ENCODE measurements around the gene WDR73. TPM values are rescaled to one million over a fixed set of nuclear protein-coding genes. Genes with fewer than 3 reads are reported as not detected.

WDR73 gene
- total and polyA plus RNA-seq, 2 of the 4 experiments (the other 2 are of a cell fraction), result 21.5 to 25.5 TPM

- CTCF ChIA-PET, result interaction anchor here (0.7 to 0.9 kb wide), 2 partner anchors 13 kb away, joined by 3 read pairs; no protein-coding TSS in a partner anchor
- POLR2A ChIA-PET (ENCODE audit: unreplicated experiment), result no interaction called here
- Histone ChIP-seq H3K56ac (ENCODE audit: extremely low read depth, insufficient read depth, low read length) (peak within 1 kb of the TSS; percentile 32; the same call in 1 of the 2 replicates), H2BK120ac (ENCODE audit: low read depth, low read length) (no peak within 1 kb of the TSS), H2BK15ac (ENCODE audit: low read depth, low read length) (no peak within 1 kb of the TSS; the same call in 2 of the 3 replicates), H3K23ac (ENCODE audit: low read depth, low read length) (peak within 1 kb of the TSS; percentile 58), H3K36me3 (ENCODE audit: control insufficient read depth, insufficient read depth, low read length) (peaks cover 14% of the 10 kb centered on the region), H3K27me3 (ENCODE audit: control insufficient read depth, insufficient read depth, low read length) (no peaks in the 10 kb centered on the region; the same call in 1 of the 2 replicates), H3K18ac (ENCODE audit: low read depth, low read length) (no peak within 1 kb of the TSS), H2BK5ac (ENCODE audit: low read depth, low read length, poor library complexity, severe bottlenecking) (peak within 1 kb of the TSS; percentile 40), H2AFZ (replicated peaks; ENCODE audit: low read length, poor library complexity) (peak within 1 kb of the TSS; percentile 99), H3K27ac (ENCODE audit: insufficient read depth, low read length) (peak within 1 kb of the TSS; percentile 70), H3K4me3 (ENCODE audit: insufficient read depth, low read depth, low read length) (peak within 1 kb of the TSS; percentile 65), H3K79me1 (ENCODE audit: low read depth in 1 of 2, low read length in 2 of 2) (peaks cover 16 to 40% of the 10 kb centered on the region in 2 experiments), H2BK20ac (ENCODE audit: low read depth, low read length) (no peak within 1 kb of the TSS), H3K4me1 (ENCODE audit: control insufficient read depth, insufficient read depth, low read length) (peaks cover 4% of the 10 kb centered on the region), H3K4me2 (ENCODE audit: low read depth, low read length) (peak within 1 kb of the TSS; percentile 90), H2AK5ac (ENCODE audit: low read depth, low read length) (peak within 1 kb of the TSS; percentile 67), H3K4ac (ENCODE audit: low read depth, low read length) (peak within 1 kb of the TSS; percentile 61), H3K9ac (ENCODE audit: low read depth, low read length) (peak within 1 kb of the TSS; percentile 84), H2AK9ac (replicated peaks; ENCODE audit: low read depth, low read length, poor library complexity) (peak within 1 kb of the TSS; percentile 93), H4K5ac (ENCODE audit: low read depth, low read length) (peak within 1 kb of the TSS; percentile 11), H3K14ac (replicated peaks; ENCODE audit: low read depth, low read length) (peak within 1 kb of the TSS; percentile 80), H3K9me1 (ENCODE audit: insufficient read depth, low read length) (peaks cover 3% of the 10 kb centered on the region; the same call in 1 of the 2 replicates), H4K20me1 (ENCODE audit: insufficient read depth, low read length) (peaks cover 4% of the 10 kb centered on the region; the same call in 1 of the 2 replicates), H4K91ac (ENCODE audit: insufficient read depth, low read depth, low read length) (peak within 1 kb of the TSS; percentile 17; the same call in 1 of the 2 replicates), H4K8ac (ENCODE audit: low read depth in 2 of 2, low read length in 2 of 2) (peak within 1 kb of the TSS; percentile 70 to 78), H3K9me3 (ENCODE audit: control insufficient read depth, insufficient read depth, low read length) (no peaks in the 10 kb centered on the region)
- DNase-seq (peak; percentile 91), ATAC-seq (ENCODE audit: low read depth) (peak; percentile 98)
- TF ChIP-seq MAFK (IDR thresholded peaks at IDR 0.05; ENCODE audit: low read depth, low read length) (peak; percentile 53), CEBPB (IDR thresholded peaks at IDR 0.05; ENCODE audit: low read depth, low read length) (no peak), RFX5 (IDR thresholded peaks at IDR 0.05; ENCODE audit: low read depth, low read length) (no peak), MXI1 (IDR thresholded peaks at IDR 0.05; ENCODE audit: borderline replicate concordance, low read depth, low read length) (no peak; the same call in 1 of the 2 replicates), CTCF (conservative IDR thresholded peaks at IDR 0.05; ENCODE audit: low read depth, low read length) (no peak), CHD1 (IDR thresholded peaks at IDR 0.05; ENCODE audit: low read depth, low read length) (no peak), POLR2A (IDR thresholded peaks at IDR 0.05; ENCODE audit: low read depth, low read length) (no peak), RAD21 (IDR thresholded peaks at IDR 0.05; ENCODE audit: low read length) (no peak), SMC3 (IDR thresholded peaks at IDR 0.05; ENCODE audit: low read depth, low read length) (no peak), ELK1 (IDR thresholded peaks at IDR 0.05; ENCODE audit: borderline replicate concordance, low read depth, low read length) (no peak), USF2 (IDR thresholded peaks at IDR 0.05; ENCODE audit: low read depth, low read length) (peak; percentile 33; the same call in 1 of the 2 replicates), NFE2L2 (IDR thresholded peaks at IDR 0.05; ENCODE audit: low read depth, low read length) (no peak)
- intact Hi-C loops (cut with micrococcal nuclease), result loop anchor here (2.0 to 5.0 kb wide), 2 partner anchors 32 to 51 kb away; partner anchors contain the start of gene WDR73
- TSS peak; percentile 44 for BruUV-seq (replicated peaks)
- WGBS, 2 experiments (ENCODE audit: extremely low coverage in 2 of 2, insufficient read length in 1 of 2), result 0% methylated on average over 34 of the region's 68 CpGs; no CpG with 5 or more reads in 1 of the 2 experiments
- dilution Hi-C loops (cut with HindIII; ENCODE audit: low sequenced_read_pairs, unreplicated experiment), result no loop called here
- in situ Hi-C loops (cut with MboI; ENCODE audit: low sequenced_read_pairs), result no loop called here
Observed at GRCh38 chr15:84600687-84601554, 53.2 kb downstream of the WDR73 start, which contains the start of gene ZSCAN2. Gene ZSCAN2 (plus strand): TSS chr15:84601009. CDS start chr15:84603928, 2,919 bp downstream.
